WERI-Rb-1 (cell line): ENCODE measurements around the gene HOXB3.

ENCODE experiments used
- DNase-seq: peaks from one replicate; pipeline ENCODE4 v3.0.0-alpha.2; 2020
- H3K27ac ChIP-seq: fragments of 250-450 bp; sonication (Bioruptor Pico); 2 replicates; pipeline ENCODE4 v1.5.1; 2020; ENCODE audit warnings: mild to moderate bottlenecking, moderate library complexity
- H3K27me3 ChIP-seq: fragments of 250-450 bp; sonication (Bioruptor Pico); 2 replicates; pipeline ENCODE4 v1.5.1; 2021; ENCODE audit warnings: mild to moderate bottlenecking, low read depth, moderate library complexity; ENCODE audit not compliant: insufficient read depth, severe bottlenecking
- H3K36me3 ChIP-seq: fragments of 250-450 bp; sonication (Bioruptor Pico); 2 replicates; pipeline ENCODE4 v1.5.1; 2020; ENCODE audit warnings: mild to moderate bottlenecking, moderate library complexity
- H3K4me3 ChIP-seq: 2 replicates; pipeline ENCODE4 v1.5.1; 2011; ENCODE audit warnings: low read depth, mild to moderate bottlenecking, control low read depth, low read length
- H3K9me3 ChIP-seq: fragments of 250-450 bp; sonication (Bioruptor Pico); 2 replicates; pipeline ENCODE4 v1.5.1; 2021; ENCODE audit warnings: mild to moderate bottlenecking, moderate library complexity; ENCODE audit not compliant: severe bottlenecking
- TF ChIP-seq, protein P1 (sequence below): IDR thresholded peaks from 2 replicates; pipeline ENCODE4 v1.5.1; 2011; ENCODE audit warnings: low read depth, mild to moderate bottlenecking, control low read depth, inconsistent platforms, low read length

HOXB3 gene

DNA sequence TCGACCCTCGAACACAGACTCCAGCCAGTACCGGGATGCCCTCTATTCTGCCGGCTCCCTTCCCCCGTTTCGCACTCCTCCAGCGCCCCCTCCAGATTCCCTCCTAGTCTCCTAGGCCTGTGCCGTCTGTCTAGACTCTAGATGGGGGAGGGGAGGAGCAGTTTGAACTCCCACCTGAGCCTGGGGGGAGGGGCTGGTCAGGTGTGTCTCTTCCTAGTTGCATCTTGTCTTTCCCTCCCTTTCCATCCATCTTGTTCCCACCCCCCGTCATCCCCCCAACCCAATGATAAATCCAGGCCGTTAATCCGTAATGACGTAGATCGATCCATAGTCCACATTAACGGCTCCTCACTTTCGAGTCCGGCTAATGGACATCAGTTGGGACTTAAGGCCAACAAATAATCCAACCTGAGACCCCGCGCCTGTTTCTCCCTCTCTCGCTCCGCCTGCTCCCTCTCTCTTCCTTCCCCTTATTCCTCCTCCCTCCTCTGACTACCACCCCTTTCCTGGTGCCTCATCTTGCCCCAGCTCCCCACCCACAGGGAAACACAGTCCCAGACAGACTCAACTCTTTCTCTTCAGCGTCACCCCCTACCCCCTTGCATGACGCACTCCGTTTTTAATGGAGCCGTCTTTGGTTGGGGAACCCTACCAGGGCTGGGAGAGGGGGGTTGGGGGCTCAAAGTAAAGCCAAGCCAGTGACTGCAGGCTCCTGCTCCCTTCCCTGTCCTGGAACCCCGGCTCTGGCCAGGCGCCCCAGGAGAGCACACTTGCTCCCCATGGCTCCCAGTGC lies 6.9 kb upstream of the HOXB3 start:
- no peak for DNase-seq
- TF ChIP-seq, protein P1, sequence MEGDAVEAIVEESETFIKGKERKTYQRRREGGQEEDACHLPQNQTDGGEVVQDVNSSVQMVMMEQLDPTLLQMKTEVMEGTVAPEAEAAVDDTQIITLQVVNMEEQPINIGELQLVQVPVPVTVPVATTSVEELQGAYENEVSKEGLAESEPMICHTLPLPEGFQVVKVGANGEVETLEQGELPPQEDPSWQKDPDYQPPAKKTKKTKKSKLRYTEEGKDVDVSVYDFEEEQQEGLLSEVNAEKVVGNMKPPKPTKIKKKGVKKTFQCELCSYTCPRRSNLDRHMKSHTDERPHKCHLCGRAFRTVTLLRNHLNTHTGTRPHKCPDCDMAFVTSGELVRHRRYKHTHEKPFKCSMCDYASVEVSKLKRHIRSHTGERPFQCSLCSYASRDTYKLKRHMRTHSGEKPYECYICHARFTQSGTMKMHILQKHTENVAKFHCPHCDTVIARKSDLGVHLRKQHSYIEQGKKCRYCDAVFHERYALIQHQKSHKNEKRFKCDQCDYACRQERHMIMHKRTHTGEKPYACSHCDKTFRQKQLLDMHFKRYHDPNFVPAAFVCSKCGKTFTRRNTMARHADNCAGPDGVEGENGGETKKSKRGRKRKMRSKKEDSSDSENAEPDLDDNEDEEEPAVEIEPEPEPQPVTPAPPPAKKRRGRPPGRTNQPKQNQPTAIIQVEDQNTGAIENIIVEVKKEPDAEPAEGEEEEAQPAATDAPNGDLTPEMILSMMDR, result no peak
- H3K36me3 ChIP-seq, result no peaks in the 10 kb centered on the region
- peaks cover 96% of the 10 kb centered on the region for H3K27me3 ChIP-seq
- no peak overlapping the region for H3K27ac ChIP-seq
- peak overlapping the region; percentile 40; the same call in 1 of the 2 replicates for H3K4me3 ChIP-seq
- no peaks in the 10 kb centered on the region for H3K9me3 ChIP-seq

DNA sequence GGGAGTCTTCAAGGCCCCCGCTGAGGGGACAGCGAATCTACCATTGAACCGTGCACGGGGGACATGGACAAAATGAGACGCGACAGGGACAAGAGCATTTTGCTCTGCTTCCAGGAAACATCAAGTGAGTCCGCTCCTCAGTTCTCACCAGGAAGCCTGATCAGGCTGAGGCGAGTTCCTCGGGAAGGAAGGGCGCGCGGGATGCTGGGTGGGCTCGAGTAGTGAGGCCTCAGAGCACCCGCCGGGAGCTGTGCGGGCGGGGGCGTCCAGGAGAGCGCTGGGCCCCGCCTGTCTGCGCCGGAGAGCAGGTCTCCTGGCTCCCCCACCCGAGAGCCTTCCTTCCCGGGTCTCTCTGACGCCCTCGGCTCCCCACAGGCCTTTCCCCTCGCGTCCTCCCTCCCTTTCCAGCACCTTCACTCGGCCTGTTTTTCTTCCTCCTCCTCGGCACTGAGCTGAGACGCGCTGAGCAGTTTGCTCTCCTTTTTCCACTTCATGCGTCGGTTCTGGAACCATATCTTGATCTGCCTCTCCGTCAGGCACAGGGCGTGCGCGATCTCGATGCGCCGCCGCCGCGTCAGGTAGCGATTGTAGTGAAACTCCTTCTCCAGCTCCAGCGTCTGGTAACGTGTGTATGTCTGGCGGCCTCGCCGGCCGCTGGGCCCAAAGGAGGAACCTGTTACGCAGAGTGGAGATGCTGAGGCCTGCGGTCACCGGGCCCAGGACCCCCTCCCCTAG lies 6.1 kb upstream of the HOXB3 start:
- Histone ChIP-seq H3K4me3 (no peak overlapping the region), H3K36me3 (no peaks in the 10 kb centered on the region), H3K27ac (no peak overlapping the region), H3K9me3 (no peaks in the 10 kb centered on the region), H3K27me3 (peaks cover 95% of the 10 kb centered on the region)
- TF ChIP-seq, protein P1, result no peak
- no peak for DNase-seq

DNA sequence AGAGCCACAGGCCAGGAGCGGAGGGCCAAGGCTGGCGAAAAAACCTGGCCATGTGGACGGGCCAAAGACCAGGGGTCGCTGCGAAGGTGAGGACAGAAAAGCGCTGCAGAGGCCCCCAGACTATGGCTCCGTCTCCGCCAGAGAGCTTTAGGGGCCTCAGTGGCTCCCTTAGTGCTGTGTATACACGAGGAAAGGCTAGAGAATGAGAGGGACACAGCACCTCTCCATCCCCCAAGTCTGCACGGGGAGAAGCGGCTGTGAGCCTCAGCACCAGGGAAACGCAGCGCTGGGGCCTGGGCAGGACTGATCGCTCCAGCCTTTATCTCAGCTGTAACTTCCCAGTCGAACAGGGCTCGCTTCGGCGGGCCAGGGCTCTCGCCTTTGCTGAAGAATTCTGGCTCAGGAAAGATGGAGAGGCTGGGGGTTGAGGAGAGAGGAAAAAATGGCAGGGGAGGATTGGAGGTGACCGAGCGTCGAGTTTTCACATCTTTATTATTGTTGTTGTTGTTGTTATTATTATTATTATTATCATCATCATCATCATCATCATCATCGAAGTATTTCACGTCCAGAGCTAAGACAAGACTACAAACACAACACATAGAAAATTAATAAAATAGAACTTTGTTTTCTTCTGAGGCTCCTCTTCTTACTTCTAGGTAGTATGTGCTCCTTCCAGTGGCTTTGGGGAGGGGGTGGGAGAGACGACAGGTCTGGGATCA lies 5.4 kb upstream of the HOXB3 start:
- Histone ChIP-seq H3K27ac (no peak overlapping the region), H3K4me3 (no peak overlapping the region), H3K9me3 (no peaks in the 10 kb centered on the region), H3K36me3 (no peaks in the 10 kb centered on the region), H3K27me3 (peaks cover 95% of the 10 kb centered on the region)
- TF ChIP-seq, protein P1, result no peak
- DNase-seq, result no peak

DNA sequence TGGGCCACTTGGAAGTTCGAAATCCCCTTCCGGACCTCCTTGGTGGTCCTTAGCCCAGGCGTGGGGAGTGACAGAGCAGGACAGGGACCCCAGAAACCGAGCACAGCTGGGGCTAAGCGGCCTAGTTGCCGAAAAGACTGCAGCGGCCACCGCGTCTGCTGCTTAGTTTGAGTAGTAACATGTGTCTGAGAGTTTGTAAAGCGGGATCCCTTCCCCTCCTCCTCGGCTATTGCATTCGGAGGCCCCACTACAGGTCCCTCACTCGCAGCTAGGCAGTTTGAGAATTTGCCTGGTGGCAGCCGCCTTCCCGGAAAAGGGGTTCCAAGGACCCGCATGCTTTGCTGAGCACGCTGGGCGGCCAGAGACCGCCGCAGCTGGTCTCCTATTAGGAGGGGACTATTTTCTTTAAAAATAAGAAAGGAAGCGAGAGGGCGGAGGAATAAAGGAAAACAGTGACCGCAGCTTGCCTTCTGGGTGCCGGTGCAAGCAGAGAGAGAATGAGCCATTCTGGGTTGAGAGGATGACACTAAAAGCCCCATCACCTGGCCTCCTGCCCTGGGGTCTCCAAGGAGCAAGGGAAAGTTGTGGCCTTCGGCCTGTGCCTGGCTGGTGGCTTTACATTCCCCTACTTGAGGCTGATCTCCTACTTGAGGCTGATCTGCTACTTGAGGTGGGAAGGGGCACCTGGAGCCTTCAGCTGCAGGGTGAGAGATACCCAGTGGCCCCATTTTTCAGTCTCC lies 4.7 kb upstream of the HOXB3 start:
- TF ChIP-seq, protein P1, result no peak
- H3K9me3 ChIP-seq, result no peaks in the 10 kb centered on the region
- no peak for DNase-seq
- no peak overlapping the region for H3K27ac ChIP-seq
- H3K4me3 ChIP-seq, result no peak overlapping the region
- peaks cover 95% of the 10 kb centered on the region for H3K27me3 ChIP-seq
- H3K36me3 ChIP-seq, result no peaks in the 10 kb centered on the region

DNA sequence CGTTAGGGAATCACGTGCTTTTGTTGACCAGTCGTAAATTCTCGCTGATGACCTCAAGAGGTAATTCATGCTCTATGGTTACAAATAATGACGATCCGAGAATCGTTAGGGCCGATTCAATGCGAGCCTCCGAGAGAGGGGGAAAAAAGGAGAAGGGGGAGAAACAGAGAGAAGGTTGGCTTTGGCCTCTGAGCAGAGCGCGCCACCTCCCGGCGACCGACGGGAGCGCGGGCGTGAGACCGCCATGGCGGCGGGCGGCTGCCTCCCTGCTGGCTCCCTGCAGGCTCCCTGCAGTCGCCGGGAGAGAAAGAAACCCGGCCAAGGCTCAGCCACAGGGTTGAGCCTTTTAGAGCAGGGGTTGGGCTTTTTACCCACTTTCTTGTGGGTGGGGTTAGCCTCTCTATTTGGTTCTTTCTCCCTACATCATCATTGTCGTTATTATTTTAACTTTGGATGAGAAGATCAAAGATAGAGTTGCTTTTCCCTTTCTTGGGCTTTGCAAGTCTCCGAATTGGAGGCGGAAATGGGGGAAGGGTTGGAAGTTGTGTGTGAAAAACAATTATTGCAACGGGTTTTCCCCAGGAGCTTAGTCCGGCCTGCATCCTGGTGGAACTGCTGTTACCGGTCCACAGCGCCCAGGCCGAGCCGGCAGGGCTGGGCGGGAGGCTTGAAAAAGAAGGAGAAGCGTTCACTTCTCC lies 3.9 kb upstream of the HOXB3 start:
- Histone ChIP-seq H3K36me3 (no peaks in the 10 kb centered on the region), H3K27me3 (peaks cover 95% of the 10 kb centered on the region), H3K4me3 (no peak overlapping the region), H3K9me3 (no peaks in the 10 kb centered on the region), H3K27ac (no peak overlapping the region)
- TF ChIP-seq, protein P1, result peak; percentile 96
- peak; percentile 84 for DNase-seq
